Measurements from ENCODE around the gene SIGLEC7. TPM values are rescaled to one million over a fixed set of nuclear protein-coding genes. Genes with fewer than 3 reads are reported as not detected.

Gene SIGLEC7
- total and polyA plus RNA-seq, 10 of the 15 experiments (the other 5 are each of a cell fraction or from before 2014, with no cell fraction given): 0.15 TPM; not detected in 9

DNA sequence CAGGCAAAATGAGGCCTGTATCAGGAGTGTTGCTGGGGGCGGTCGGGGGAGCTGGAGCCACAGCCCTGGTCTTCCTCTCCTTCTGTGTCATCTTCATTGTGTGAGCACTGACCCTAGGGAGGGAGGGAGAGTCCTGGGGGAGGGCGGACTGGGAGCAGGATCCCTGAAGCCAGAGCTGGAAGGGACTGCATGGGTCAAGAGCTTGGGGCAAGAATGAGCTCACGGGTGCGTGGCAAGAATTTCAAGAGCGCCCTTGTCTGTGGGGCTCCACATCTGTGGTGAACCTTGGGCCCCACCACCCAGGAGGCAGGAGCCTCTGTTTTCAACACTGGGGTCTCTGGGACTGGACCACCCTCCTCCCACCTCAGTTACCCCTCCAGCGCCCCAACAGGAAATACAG, 4.7 kb downstream of the SIGLEC7 start (continued):
- TF ChIP-seq ZBTB4 (CRISPR knock-in tag; IDR thresholded peaks at IDR 0.05): no peak
- no peak for TF ChIP-seq MTA3 (IDR thresholded peaks at IDR 0.05; ENCODE audit: borderline replicate concordance, low read length)
- no peak for TF ChIP-seq SREBF1 (IDR thresholded peaks at IDR 0.05; ENCODE audit: low read length)
- no peak for TF ChIP-seq NFYA (IDR thresholded peaks at IDR 0.05; ENCODE audit: borderline replicate concordance, low read depth, low read length)
- no peak for TF ChIP-seq TARDBP (IDR thresholded peaks at IDR 0.05; ENCODE audit: borderline replicate concordance)
- TF ChIP-seq CHD4 (IDR thresholded peaks at IDR 0.05): no peak

DNA sequence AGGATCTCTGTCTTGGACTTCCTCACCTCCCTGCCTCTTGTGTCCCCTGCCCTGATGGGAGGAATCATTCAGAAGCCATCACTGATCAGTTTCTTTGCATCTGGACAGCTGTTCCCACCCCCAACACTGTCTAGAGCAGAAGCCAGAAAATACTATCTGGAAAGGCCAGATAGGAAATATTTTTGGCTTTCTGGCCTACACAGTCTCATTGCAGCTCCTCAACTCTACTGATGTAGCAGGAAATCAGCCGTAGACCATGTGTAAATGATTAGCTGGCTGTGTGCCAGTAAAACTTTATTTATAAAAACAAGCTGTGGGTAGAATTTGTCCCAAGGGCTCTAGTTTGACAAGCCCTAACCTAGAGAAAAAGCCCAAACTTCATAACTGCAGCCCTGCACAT, 5.6 kb downstream of the SIGLEC7 start:
- SMC1A ChIA-PET (ENCODE audit: uncharacterized antibody, unreplicated experiment): no interaction called here
- in situ Hi-C loops (cut with MboI): no loop called here
- no peak for FAIRE-seq
- POLR2A ChIA-PET: no interaction called here
- no peak overlapping the region for H3K9ac ChIP-seq (ENCODE audit: control insufficient read depth, insufficient read depth, low read length)
- H3K4me1 ChIP-seq (ENCODE audit: control insufficient read depth, insufficient read depth, low read length): no peaks in the 10 kb centered on the region
- no peak overlapping the region for H3K4me2 ChIP-seq (ENCODE audit: control insufficient read depth, insufficient read depth)
- no TSS peak for BruUV-seq (replicated peaks)
- no peaks in the 10 kb centered on the region for H3K79me2 ChIP-seq (ENCODE audit: control insufficient read depth, insufficient read depth, low read length)
- peaks cover 0 to 3% of the 10 kb centered on the region in 2 experiments; a peak in 3 of 4 replicates for H3K27me3 ChIP-seq (replicated peaks in 1 of 2; ENCODE audit: control insufficient read depth in 2 of 2, insufficient read depth in 2 of 2, low read length in 1 of 2)
- ATAC-seq: no peak
- 0% methylated on average over 1 of the region's 1 CpG for WGBS (ENCODE audit: insufficient coverage, insufficient replicate concordance, low lambda C conversion rate, missing lambda C conversion rate)
- intact Hi-C loops (cut with micrococcal nuclease; ENCODE audit: unreplicated experiment): no loop called here
- RAD21 ChIA-PET (ENCODE audit: unreplicated experiment): no interaction called here
- TF ChIP-seq, protein P1, sequence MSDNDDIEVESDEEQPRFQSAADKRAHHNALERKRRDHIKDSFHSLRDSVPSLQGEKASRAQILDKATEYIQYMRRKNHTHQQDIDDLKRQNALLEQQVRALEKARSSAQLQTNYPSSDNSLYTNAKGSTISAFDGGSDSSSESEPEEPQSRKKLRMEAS (IDR thresholded peaks at IDR 0.05; ENCODE audit: low read depth, low read length): no peak
- H4K20me1 ChIP-seq (ENCODE audit: control insufficient read depth, insufficient read depth): no peaks in the 10 kb centered on the region
- DNase-seq (ENCODE audit: low read depth, low spot score): no peak
- no peaks in the 10 kb centered on the region for H3K36me3 ChIP-seq (ENCODE audit: control insufficient read depth in 2 of 2, insufficient read depth in 2 of 2, low read length in 1 of 2)
- CTCF ChIA-PET: interaction anchor here (3.8 kb wide), 1 partner anchor 10 kb away, joined by 21 read pairs; no protein-coding TSS in a partner anchor
- no peak overlapping the region for H3K27ac ChIP-seq (ENCODE audit: control insufficient read depth, insufficient read depth)
- H2AFZ ChIP-seq (ENCODE audit: control insufficient read depth, low read depth, low read length): no peak overlapping the region
- no peaks in the 10 kb centered on the region for H3K9me3 ChIP-seq (replicated peaks; ENCODE audit: control insufficient read depth, insufficient read depth, low read length)
- H3K4me3 ChIP-seq: no peak overlapping the region

Data from GM12878 (cell line).